ENCODE measurements around the gene ADAP1.

- TF ChIP-seq EZH2 (IDR thresholded peaks at IDR 0.05; ENCODE audit: low read length, unreplicated experiment) (no peak), CTCF (conservative IDR thresholded peaks at IDR 0.05; ENCODE audit: low read depth, low read length) (no peak), EZH2phosphoT487 (IDR thresholded peaks at IDR 0.05; ENCODE audit: borderline replicate concordance, low read length) (no peak)
Measured at GRCh38 chr7:986766-987751, 32.6 kb upstream of the ADAP1 start.

All from PC-3 (cell line).